GM21619 (cell line): ENCODE measurements around the gene PANK3.
"Not testable (repeated sequence)": the region's sequence is repeated elsewhere in the genome, so short reads cannot be mapped to it uniquely, and the experiment has no call there.

Source experiments
- ATAC-seq: cut with Tn5 transposase; IDR thresholded peaks from one replicate; pipeline ENCODE4 v1.9.1; 2021; ENCODE audit not compliant: unreplicated experiment

PANK3 gene

DNA sequence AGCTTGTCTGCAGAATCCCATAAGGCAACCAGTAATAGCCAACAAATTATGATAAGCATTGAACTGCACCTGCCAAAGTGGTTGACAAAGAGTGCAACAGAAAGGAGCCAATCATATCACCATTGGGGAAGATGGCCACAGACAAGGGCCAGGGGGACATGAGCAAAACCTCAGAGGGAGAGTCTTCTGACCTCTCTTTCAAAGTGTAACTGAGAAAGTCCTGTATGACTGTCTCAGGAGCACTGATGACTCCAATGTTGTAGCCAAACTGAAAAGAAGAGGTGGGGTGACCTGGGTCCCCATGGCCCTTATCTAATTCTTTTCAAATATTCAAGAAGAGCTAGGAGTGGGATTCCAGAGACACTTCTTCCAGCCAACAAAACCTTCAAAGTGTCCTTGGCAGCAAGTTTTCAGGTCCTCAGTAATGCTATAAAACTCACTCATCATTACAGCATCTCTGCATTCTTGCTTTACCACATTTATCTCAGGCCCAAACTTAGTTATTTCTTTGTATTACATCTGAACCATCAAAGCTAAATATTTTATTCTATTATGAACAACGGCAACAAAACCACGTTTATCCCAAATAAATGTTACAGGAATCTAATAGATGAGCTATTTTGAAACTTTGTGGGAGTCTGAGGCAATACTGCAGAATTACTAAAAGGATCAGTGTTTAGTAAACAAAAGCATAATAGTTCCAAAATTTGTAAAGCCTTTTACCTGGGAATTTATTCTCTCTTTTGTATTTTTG lies 25.6 kb downstream of the PANK3 start:
- no peak for ATAC-seq

DNA sequence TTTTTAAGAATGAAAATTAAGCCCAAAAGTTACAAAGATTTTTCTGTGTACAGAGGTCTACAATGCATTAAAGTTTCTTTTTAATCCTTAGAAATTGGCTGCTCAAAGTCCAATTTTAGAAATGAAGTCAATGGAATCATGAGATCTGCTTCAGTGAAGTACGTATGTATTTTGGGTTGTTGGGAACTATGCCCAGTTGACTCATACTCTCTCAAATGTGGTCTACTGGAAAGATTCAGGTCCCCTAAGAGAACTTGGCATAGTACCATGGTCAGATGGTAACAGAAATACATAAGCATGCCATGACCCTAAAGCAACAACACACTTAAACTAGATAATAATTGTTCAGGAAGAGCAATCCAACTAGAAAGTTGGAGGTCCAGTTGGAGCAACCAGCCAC lies 27.0 kb downstream of the PANK3 start:
- ATAC-seq = no peak

DNA sequence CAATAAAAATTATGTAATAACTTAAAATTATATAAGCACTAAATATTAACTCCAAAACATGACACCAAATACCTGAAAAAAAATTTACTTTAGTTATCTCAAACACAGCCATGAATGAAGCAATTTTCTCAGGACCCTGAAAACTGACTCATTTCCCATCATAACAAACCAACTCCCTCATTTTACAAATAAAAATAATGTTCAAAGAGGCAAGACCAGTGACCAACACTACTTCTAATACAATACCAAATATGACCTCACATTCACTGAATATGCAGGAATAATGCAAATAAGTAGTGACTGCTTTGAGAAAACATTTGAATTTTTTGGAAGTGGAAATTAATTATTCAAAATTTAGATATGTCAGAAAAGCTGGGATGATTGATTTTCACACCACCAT lies 28.5 kb downstream of the PANK3 start:
- ATAC-seq = no peak

DNA sequence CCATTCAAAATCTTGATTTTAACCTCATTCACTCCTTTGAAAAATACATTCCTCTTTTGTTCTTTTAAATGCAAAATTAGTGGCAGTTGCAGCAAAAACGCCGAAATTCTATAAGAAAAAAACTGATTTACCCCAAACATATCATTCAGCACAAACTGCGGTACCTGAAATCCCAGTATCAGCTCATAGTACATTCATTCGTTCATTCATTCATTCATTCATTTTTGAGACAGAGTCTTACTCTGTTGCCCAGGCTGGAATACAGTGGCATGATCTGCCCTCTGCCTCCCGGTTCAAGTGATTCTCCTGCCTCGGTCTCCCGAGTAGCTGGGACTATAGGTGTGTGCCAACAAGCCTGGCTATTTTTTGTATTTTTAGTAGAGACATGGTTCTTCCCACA lies 29.6 kb downstream of the PANK3 start:
- no peak for ATAC-seq

DNA sequence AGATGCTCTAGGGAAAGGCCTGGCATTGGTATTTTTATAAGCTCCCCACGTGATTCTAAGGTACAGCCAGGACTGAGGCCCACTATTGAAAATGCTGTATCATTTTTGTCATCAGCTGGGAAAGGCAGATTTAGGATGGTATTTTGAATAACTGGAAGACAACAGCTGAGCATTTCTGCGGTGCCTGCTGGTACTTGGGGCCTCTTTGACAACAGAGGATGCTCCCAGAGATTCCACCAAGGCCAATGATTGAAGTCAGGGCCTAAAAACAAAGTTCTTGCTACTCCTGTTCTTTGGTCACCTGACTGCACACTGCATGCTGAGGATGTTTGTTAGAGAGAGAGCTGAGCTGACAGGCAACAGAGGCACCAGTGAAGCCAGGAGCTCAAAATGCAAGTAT lies 42.0 kb downstream of the PANK3 start:
- no peak for ATAC-seq

DNA sequence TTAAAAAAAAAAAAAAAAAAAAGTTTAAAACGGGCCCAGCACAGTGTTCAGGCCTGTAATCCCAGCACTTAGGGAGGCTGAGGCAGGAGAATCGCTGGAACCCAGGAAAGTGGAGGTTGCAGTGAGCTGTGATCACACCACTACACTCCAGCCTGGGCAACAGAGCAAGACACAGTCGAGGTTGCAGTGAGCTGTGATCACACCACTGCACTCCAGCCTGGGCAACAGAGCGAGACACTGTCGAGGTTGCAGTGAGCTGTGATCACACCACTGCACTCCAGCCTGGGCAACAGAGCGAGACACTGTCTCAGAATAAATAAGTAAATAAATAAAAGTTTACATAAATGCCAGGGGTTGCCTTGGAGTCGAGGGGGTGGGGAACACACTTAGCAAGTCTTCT lies 44.8 kb downstream of the PANK3 start:
- not testable (repeated sequence) for ATAC-seq

DNA sequence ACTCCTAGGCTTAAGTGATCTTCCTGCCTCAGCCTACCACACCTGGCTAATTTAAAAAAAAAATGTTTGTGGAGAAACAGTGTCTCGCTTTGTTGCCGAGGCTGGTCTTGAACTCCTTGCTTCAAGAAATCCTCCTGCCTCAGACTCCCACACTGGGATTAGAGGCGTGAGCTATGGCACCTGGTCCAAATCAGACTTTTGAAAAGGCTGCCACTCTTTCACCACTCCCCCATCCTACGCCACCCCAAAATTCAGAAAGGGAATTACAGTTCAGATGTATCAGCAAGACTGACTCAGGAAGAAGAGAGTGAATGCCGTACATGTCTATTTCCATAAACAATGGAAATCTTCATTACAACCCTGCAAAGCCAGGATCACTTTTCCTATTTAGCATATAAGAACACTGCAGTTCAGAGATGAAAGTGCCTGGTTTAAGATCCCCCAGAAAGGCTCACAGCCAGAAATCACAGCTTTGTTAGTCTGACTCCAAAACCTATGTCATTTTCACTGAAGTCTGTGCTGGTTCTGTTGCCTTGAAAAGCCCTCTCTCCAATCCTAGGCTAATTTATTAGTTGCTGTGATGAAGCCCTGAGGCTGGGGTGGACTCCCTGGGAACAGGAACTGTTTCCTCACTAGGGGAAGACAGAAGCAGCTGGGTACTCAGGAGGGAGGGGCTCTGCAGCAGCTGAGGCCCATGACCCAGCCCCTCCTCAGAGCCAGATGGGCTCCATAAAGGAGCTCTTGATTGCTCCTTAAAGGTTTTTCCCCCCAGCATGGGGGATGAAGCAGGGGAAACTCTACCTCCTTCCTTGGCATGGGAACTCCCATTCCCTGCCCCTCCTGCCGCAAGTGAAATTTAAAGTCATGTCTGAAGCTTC lies 46.9 kb downstream of the PANK3 start:
- ATAC-seq = no peak

DNA sequence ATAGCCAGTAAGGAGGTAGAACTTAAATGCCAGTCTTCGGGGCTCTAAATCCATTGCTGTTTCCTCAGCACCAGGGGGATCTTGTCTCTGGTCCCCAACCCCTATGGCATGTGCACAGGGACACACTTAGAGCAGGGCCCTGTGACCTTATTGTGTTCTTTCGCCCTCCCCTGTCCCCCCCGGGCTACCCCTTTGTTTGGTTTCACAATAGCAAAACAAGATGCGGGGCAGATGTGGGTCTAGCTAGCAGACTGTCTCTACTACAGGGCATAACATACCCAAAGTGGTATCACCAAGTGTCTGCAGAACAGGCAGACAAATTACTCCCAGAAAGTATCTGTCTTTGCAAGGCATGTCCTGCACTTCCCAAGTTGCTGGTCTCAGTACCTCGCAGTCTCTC lies 48.0 kb downstream of the PANK3 start:
- no peak for ATAC-seq

DNA sequence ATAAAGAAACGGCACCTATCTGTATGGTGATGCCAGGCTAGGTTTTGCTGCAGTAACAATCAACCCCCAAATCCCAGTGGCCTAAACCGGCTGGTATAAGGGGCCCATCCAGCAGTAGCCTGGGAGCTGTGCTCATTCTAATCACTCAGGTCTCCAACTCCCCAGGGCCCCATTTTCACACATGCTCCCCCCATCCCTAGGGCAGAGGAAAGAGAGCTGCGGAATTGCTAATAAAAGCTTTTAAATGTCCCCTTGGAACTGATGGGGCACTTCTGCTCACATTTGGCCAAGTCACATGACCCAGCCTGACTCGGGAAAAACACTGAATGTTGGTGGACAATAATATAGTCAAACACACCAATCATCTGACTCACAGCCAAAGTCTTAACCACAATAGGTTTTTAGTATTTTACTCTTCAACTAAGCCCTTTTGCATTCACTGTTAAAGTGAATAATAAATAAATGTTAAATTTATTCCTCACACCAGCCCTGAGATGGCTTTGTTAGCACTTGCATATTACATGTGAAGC lies 48.5 kb downstream of the PANK3 start:
- ATAC-seq = no peak

DNA sequence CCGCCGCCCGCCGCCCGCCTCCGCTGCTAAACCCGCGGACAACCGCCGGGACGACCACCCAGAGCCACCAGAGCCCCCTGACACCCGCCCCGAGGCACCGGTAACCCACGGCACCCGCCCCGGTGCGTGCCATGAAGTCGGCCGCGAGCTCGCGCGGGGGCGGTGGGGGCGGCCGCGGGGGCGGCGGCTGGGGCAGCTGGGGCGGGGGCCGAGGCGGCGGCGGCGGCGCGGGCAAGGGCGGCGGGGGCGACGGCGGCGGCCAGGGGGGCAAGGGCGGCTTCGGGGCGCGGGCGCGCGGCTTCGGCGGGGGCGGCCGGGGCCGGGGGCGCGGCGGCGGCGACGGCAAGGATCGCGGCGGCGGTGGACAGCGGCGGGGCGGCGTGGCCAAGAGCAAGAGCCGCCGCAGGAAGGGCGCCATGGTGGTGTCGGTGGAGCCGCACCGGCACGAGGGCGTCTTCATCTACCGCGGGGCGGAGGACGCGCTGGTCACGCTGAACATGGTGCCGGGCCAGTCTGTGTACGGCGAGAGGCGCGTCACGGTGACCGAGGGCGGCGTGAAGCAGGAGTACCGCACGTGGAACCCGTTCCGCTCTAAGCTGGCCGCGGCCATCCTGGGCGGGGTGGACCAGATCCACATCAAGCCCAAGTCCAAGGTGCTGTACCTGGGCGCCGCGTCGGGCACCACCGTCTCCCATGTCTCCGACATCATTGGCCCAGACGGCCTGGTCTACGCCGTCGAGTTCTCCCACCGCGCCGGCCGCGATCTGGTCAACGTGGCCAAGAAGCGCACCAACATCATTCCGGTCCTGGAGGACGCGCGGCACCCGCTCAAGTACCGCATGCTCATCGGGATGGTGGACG lies 49.6 kb downstream of the PANK3 start:
- ATAC-seq = no peak

DNA sequence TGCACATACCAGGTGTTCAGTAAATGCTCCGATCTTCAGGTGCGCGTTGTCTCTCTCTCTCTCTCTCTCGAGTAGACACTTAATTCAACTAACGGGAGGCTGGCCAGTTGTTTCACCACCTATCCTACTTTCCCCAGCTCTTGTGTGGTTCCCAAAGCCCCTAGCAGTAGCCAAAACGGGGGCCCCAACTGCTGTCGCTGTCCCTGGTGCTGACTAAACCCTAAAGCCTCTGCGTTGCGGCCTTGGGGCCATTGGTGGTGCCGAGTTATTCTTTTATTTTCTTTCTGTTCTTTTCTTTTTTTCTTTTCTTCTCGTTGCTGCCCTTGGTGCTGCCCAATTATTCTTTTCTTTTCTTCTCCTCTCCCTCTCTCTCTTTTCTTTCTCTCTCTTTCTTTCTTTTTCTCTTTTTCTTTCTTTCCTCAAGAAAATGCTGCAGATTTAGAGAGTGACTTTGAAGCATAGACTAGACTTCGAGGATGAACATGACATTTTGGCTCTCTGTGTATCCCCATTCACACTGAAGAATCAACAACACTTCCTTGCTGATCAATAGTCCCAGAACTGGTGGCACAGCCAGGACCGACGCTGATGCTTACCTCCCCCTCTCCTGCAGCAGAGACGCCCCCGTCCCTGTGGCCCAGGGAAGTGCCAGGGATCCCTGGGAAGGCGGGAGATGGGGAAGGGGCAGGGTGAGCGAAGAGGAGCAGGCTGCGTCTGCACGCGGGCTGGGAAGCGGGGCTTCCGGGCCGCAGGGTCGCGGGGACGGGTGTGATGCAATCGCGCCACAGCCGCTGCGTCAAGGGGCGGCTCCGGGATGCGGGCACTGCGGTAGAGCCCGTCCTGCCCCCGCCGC lies 50.4 kb downstream of the PANK3 start, which contains the start of gene FBLL1:
Gene FBLL1 (plus strand): TSS at position 785 of the 853 bp plus-strand sequence. CDS start 200 bp downstream, outside the sequence.
- ATAC-seq = no peak

DNA sequence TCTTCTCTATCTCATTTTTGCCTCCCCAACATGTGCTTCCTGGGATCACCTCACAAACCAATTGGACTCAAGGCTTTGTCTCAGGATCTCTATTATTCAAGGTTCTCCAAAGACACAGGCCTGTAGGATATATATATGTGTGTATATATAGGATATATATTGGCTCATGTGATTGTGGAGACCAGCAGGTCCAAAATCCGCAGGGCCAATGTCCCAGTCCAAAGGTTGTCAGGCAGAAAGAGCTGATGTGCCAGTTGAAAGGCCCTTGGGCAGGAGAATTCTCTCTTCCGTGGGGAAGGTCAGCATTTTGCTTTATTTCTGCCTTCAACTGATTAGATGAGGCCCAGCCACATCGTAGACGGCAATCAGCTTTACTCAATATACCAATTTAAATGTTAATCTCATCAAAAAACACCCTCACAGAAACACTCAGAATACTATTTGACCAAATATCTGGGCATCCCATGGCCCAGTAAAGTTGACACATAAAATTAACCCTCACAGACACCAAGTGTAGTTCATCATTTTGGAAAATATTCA lies 51.3 kb downstream of the PANK3 start:
- ATAC-seq = no peak

DNA sequence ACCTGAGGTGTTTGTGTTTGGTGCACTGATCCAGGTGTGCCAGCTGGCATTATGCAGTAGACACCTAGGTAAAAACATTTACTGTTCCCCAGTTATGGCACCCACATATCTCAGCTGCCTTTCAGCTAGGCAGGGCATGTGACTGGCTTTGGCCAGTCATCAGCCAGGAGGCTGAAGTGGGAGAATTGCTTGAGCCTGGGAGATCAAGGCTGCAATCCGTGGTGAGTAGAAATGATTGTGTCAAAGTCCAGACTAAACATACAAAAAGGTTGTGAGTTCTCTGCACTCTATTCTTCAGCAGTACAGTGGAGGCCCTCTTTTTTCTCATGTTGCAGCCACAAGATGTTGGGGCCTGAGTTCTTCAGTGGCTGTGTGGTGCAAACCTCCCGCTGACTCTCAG lies 53.3 kb downstream of the PANK3 start:
- ATAC-seq = no peak

DNA sequence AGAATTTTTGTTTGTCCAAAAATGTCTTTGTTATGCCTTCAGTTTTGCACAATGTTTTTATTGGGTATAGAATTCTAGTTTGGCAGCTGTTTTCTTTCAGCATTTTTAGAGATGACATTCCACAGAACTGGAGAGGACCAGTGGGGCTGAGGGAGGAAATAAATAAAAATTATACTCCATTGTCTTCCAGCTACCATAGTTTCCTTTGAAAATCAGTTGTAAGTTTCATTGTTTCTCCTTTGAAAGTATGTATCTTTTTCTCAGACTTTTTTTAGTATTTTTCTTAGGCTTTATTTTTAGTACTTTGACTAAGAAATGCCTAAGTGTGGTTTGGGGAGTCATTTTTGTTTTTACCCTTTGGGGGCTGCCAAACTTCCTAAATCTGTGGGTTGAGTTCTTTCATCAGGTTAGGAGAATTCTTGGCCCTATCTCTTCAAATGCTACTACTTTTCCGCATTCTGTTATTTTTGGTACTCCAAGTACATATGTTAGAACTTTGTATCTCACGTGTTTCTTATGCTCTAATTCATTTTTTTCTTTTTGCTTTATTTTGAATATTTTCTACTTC lies 65.2 kb downstream of the PANK3 start:
- ATAC-seq = no peak

DNA sequence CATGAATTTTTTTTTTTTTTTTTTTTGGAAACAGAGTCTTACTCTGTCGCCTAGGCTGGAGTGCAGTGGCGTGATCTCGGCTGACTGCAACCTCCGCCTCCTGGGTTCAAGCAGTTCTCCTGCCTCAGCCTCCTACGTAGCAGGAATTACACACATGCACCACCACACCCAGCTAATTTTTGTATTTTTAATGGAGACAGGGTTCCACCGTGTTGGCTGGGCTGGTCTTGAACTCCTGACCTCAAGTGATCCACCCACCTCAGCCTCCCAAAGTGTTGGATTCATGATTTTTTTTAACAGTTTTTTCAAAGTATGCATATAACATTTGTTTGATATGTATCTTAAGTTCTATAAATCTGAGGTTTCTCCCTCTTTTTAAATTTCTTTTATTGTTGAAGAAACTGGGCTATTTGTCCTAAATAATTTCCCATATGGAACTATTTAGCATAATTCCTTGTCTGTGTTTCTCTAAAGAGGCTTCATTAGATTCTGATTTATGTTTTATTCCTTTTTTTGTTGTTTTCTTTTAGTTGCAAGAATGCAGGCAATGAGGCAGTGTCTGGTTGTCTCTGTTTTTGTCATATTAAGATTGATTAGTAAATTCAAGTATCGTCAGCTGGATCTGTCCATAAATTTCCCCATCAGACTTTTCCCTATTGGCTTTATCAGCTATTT lies 76.5 kb downstream of the PANK3 start:
- ATAC-seq = no peak
